PFSK-1 (cell line): Measurements from ENCODE around the gene TNFRSF11A.

ENCODE experiments used
- POLR2AphosphoS5 ChIP-seq: IDR thresholded peaks from 2 replicates; pipeline ENCODE4 v1.6.1; 2012; ENCODE audit warnings: low read depth, mild to moderate bottlenecking, control low read depth, low read length, moderate library complexity
- TAF1 ChIP-seq: IDR thresholded peaks from 2 replicates; pipeline ENCODE4 v1.6.1; 2012; ENCODE audit warnings: low read length, control low read depth, borderline replicate concordance; ENCODE audit not compliant: insufficient read depth

DNA sequence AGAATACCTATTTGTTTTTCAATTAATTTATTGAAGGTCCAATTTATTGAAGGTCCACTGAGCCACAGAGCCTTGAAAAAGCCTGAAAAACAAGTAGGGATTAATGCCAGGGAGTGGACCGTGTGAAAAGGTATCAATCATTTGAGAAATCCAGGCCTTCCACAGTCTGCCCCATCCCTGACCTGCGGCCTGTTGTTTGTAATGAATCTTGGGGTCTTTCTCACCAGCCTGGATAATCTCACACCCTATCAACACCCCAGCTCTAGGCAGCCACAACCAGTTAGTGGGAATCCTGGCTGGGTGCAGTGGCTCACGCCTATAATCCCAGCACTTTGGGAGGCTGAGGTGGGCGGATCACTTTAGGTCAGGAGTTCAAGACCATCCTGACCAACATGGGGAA, 47.8 kb downstream of the TNFRSF11A start:
- TF ChIP-seq TAF1 (no peak), POLR2AphosphoS5 (no peak)
